Adrenal gland (tissue), 12 donors: ENCODE results near the gene LIMK1. TPM values are rescaled to one million over a fixed set of nuclear protein-coding genes. Genes with fewer than 3 reads are reported as not detected.
A peak's percentile ranks its signal among the peaks of the same experiment; 100 is the strongest.

ENCODE experiments used
- DNase-seq, 7 donors: peaks; one replicate each; pipeline ENCODE4 v3.0.0-alpha.2; 2019 to 2020
- H3K27ac ChIP-seq, 5 donors: fragments of 200-600 bp; sonication (generic) in 4 of 5; 1 replicate in 3 of 5; 2 replicates in 2 of 5; pipeline versions ENCODE4 v1.5.1 to v1.8.0; 2016 to 2020; ENCODE audit warnings: mild to moderate bottlenecking in 1 of 5
- H3K27me3 ChIP-seq: fragments of 200-600 bp; 2 replicates; pipeline ENCODE4 v1.8.0; 2021
- H3K36me3 ChIP-seq, 2 donors: fragments of 200-600 bp; replicated peaks in 1 of 2; 1 replicate in 1 of 2; 2 replicates in 1 of 2; pipeline versions ENCODE4 v1.5.1 to v1.8.0; 2018 to 2022
- H3K4me1 ChIP-seq, 2 donors: fragments of 200-600 bp; replicated peaks in 1 of 2; 1 replicate in 1 of 2; 2 replicates in 1 of 2; pipeline versions ENCODE4 v1.5.1 to v1.8.0; 2018 to 2021
- H3K4me3 ChIP-seq, 4 donors: fragments of 200-600 bp; sonication (generic) in 3 of 4; one replicate each; pipeline ENCODE4 v1.5.1; 2016 to 2018
- H3K9me3 ChIP-seq, 3 donors: fragments of 200-600 bp; sonication (generic) in 1 of 3; replicated peaks in 1 of 3; 1 replicate in 2 of 3; 2 replicates in 1 of 3; pipeline versions ENCODE4 v1.5.1 to v1.8.0; 2016 to 2021
- POLR2A ChIP-seq, 2 donors: fragments of 450-650 bp; IDR thresholded peaks; one replicate each; pipeline ENCODE4 v1.6.1; 2017; ENCODE audit warnings: antibody characterized with exemption in 2 of 2, mild to moderate bottlenecking in 2 of 2, moderate library complexity in 1 of 2
- WGBS, 4 donors: extraction: QIAGEN DNeasy Blood & Tissue Kit in 2 of 4; methylation state at CpG; one replicate each; pipeline versions ENCODE4 v1.1.5 to v1.1.7; 2013 to 2017; 5-methylcytosine and 5-hydroxymethylcytosine counted together
- intact Hi-C, 2 donors: fragments of 100-400 bp; cut with DNase I; formaldehyde crosslinking; loops; one replicate each; pipeline versions ENCODE4 v1.14.1 to v1.15.0; 2022 to 2023
- polyA plus RNA-seq, 3 donors: library from polyadenylated mRNA; stranded (reverse); fragments of 200-250 nt in 2 of 3; fragments of 350-450 nt in 1 of 3; fragmentation: Illumina TruSeq in 1 of 3; extraction: RNeasy Lipid Tissue Mini Kit (QIAGEN cat#74804) in 1 of 3; gene quantifications; one replicate each; pipeline ENCODE4 v1.2.3, GENCODE V29; 2013 to 2014
- total RNA-seq, 9 donors: library from RNA; depleted of rRNA in 4 of 9; stranded (reverse); fragments of >200 nt in 4 of 9; fragments of 120-200 nt in 1 of 9; fragmentation: NEBNext Ultra II Directional in 1 of 9; extraction: Animal tissue kit (Norgen Biotek cat#: 25700) in 1 of 9; gene quantifications; one replicate each; pipeline versions ENCODE4 v1.1.0 to v1.2.4, GENCODE V29; 2013 to 2023
- TF ChIP-seq, protein P1 (sequence below), 6 experiments: fragments of 450-650 bp in 4 of 6; fragments of 200-600 bp in 2 of 6; sonication (generic) in 1 of 6; IDR thresholded peaks; 1 replicate in 5 of 6; 2 replicates in 1 of 6; pipeline versions ENCODE4 v1.5.1 to v1.8.0; 2016 to 2021; ENCODE audit warnings: antibody characterized with exemption in 6 of 6, mild to moderate bottlenecking in 2 of 6, moderate library complexity in 1 of 6
- donor health status: healthy with polysubstance abuse.
- donor health status: Bipolar disorder and iron deficiency.
- donor health status: DM: yes; HTN: yes; CAD: no.
- donor health status: DM: no; HTN: no; CAD: no.
- donor health status: DM: no; HTN: no; CAD: no.
- donor health status: DM: yes; HTN: yes; CAD: no.

Gene LIMK1
- total and polyA plus RNA-seq, 12 donors, result 7.2 to 32.1 (median 19.8) TPM

GRCh38 chr7:74039337-74039736 lies 44.3 kb upstream of the LIMK1 start:
- Histone ChIP-seq H3K27ac (peak overlapping the region in 1 of 5 donors; percentile 80), H3K9me3 (no peaks in the 10 kb centered on the region), H3K27me3 (no peaks in the 10 kb centered on the region), H3K4me1 (peaks cover 0 to under 1% of the 10 kb centered on the region in 2 donors), H3K36me3 (no peaks in the 10 kb centered on the region), H3K4me3 (no peak overlapping the region)
- DNase-seq, result no peak
- intact Hi-C loops, result no loop called here
- 63 to 89% (median 77%) methylated on average over 2 to 11 of the region's 11 CpGs for WGBS, 4 donors
- TF ChIP-seq, protein P1, sequence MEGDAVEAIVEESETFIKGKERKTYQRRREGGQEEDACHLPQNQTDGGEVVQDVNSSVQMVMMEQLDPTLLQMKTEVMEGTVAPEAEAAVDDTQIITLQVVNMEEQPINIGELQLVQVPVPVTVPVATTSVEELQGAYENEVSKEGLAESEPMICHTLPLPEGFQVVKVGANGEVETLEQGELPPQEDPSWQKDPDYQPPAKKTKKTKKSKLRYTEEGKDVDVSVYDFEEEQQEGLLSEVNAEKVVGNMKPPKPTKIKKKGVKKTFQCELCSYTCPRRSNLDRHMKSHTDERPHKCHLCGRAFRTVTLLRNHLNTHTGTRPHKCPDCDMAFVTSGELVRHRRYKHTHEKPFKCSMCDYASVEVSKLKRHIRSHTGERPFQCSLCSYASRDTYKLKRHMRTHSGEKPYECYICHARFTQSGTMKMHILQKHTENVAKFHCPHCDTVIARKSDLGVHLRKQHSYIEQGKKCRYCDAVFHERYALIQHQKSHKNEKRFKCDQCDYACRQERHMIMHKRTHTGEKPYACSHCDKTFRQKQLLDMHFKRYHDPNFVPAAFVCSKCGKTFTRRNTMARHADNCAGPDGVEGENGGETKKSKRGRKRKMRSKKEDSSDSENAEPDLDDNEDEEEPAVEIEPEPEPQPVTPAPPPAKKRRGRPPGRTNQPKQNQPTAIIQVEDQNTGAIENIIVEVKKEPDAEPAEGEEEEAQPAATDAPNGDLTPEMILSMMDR (IDR thresholded peaks at IDR 0.05), result no peak
- no peak for TF ChIP-seq POLR2A (IDR thresholded peaks at IDR 0.05)

DNA sequence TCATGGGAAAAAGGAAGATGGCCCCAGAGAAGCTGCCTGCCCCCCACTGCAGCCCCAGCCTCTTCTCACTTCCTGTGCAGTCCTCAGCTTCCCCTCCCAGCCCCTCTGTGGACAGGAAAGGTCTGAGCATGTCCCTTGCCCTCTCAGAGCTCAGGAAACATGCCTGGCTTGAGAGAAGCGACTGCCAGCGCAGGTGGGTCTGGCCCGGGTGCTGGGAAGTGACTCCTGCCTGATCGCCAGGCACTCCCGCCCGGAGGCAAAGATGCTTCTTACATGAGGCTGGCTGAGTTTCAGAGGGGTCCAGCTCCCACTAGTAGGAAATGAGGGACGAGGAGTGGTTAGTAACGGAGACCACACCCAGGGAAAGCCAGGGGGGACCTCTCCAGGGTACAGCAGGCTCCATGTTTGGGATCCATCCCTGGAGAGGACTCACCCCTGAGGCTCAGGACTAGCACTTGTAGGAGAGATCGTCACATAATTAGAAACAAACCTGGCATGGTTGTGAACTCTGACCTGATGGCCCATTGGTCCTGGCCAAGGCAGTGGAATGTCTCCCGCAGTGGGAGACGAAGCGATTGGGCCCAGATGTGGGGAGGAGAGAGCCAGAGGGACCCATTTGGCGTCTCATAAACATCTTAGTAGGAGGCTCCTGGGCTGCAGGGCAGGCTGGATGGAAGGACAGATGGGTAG lies 43.4 kb upstream of the LIMK1 start:
- DNase-seq, result no peak
- Histone ChIP-seq H3K4me1 (no peaks in the 10 kb centered on the region), H3K27me3 (no peaks in the 10 kb centered on the region), H3K27ac (peak overlapping the region in 1 of 5 donors; percentile 10), H3K9me3 (no peaks in the 10 kb centered on the region), H3K36me3 (no peaks in the 10 kb centered on the region), H3K4me3 (no peak overlapping the region)
- intact Hi-C loops, result no loop called here
- 76 to 86% (median 82%) methylated on average over 8 to 13 of the region's 13 CpGs for WGBS, 4 donors
- TF ChIP-seq POLR2A (IDR thresholded peaks at IDR 0.05), result no peak
- TF ChIP-seq, protein P1 (IDR thresholded peaks at IDR 0.05), result no peak

DNA sequence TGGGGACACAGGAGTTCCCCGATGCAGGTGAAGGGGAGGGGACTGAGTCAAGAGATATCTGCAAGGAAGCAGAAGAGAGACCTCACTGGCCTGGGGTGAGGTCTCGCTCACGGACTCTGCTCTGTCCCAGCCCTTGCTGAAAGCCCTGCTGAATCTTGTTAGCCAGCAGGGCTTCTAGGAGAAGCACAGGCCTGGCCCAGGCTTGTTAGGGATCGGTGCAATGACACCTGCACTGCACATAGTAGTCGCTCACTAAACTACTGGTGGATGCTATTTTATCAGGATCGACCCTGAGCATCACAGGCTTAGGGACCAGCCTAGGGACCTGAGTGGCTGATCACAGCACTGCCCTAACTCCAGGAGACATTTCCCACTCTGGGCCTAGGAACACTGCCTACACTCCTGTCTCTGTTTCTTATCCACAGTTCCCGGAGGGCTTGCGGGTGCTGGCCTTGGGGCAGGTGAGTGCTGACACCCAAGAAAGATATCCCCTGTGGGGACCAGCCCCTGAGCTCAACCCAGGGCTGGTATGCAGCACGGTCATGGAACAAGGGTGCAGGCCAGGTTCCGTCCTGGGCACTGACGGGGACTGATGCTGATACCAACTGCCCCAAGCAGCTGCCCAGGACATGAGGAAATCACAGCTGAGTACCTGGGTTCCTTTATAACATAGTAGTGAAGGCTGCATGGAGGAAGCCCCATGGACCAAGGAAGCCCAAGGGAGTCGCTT lies 42.6 kb upstream of the LIMK1 start:
- intact Hi-C loops, result no loop called here
- no peak for DNase-seq
- Histone ChIP-seq H3K27me3 (no peaks in the 10 kb centered on the region), H3K4me1 (no peaks in the 10 kb centered on the region), H3K36me3 (no peaks in the 10 kb centered on the region), H3K4me3 (no peak overlapping the region), H3K9me3 (no peaks in the 10 kb centered on the region), H3K27ac (no peak overlapping the region)
- 90 to 97% (median 95%) methylated on average over 10 to 12 of the region's 12 CpGs for WGBS, 4 donors
- no peak for TF ChIP-seq POLR2A (IDR thresholded peaks at IDR 0.05)
- TF ChIP-seq, protein P1 (IDR thresholded peaks at IDR 0.05), result no peak

- Histone ChIP-seq H3K27ac (no peak overlapping the region), H3K9me3 (no peaks in the 10 kb centered on the region), H3K36me3 (no peaks in the 10 kb centered on the region), H3K4me3 (no peak overlapping the region), H3K27me3 (no peaks in the 10 kb centered on the region), H3K4me1 (no peaks in the 10 kb centered on the region)
- WGBS, 4 donors, result 63 to 78% (median 76%) methylated on average over 13 to 24 of the region's 24 CpGs
- intact Hi-C loops, result no loop called here
- DNase-seq, result no peak
- TF ChIP-seq POLR2A (IDR thresholded peaks at IDR 0.05), result no peak
- TF ChIP-seq, protein P1 (IDR thresholded peaks at IDR 0.05), result no peak
These were observed 40.7 kb upstream of the LIMK1 start for GRCh38 chr7:74042746-74043522.
